Smooth muscle cell of the brain vasculature (primary cell): ENCODE measurements around the gene ARL8B.
"Not testable (repeated sequence)": the region's sequence is repeated elsewhere in the genome, so short reads cannot be mapped to it uniquely, and the experiment has no call there.

Experiments used
- DNase-seq: peaks from one replicate; pipeline ENCODE4 v3.0.0-alpha.2; 2012; ENCODE audit warnings: low read depth, low spot score

ARL8B gene

DNA sequence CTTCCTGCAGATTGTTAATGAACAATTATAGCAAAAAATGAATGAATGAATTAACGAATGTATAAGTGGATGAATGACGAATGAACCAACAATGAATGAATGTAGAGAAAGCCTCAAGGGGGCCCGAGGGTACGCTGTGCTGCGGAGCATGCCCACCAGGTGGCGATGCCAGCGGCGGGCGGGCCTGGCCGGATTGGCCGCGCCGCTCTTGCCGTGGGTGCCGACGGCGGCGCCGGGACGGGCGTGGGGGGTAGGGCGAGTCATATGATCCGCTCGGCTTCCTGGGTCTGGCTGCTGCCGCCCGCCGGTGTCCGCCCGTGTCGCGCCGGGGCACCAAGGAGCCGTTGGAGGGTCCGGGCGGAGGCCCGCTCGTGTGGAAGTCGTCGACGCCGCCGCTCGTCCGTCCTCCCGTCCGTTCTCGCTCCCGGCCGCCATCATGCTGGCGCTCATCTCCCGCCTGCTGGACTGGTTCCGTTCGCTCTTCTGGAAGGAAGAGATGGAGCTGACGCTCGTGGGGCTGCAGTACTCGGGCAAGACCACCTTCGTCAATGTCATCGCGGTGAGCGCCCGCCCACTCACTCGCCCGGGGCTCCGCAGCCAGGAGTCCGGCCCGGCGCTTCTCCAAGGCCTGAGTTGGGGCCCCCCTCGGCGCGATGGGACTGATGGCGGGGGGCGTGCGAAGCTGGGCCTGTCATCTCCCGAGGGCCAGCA, at the start of gene ARL8B:
Gene ARL8B, plus strand, starts transcription at position 263 of the 711 bp plus-strand sequence. Its CDS starts 174 bp downstream, at position 437.
- peak; percentile 67 for DNase-seq

DNA sequence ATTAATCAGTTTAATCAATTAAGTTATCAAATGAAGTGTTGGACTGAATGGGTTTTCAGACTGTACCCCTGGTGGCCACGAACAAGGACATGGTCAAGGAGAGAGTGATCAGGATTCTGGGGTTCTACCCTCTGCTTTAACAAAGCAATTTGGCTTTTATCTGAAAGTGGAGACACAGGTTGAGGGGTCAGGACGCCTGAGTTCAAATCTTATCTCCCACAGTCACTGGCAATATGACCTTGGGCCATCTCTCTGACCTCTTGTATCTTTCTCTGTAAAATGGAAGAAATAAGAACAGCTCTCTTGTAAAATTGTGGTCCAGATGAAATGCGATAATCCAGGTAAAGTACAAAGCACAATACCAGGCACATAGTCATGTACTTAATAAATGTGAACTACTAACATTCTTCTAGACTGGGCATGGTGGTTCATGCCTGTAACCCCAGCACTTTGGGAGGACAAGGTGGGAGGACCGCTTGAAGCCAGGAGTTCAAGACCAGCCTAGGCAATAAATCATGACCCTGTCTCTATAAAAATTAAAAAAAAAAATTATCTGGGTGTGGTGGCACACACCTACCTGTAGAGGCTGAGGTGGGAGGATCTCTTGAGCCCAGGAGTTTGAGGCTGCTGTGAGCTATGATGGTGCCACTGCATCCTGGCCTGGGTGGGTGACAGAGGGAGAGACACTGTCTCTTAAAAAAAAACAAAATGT, 48.6 kb upstream of the ARL8B start:
- no peak for DNase-seq

DNA sequence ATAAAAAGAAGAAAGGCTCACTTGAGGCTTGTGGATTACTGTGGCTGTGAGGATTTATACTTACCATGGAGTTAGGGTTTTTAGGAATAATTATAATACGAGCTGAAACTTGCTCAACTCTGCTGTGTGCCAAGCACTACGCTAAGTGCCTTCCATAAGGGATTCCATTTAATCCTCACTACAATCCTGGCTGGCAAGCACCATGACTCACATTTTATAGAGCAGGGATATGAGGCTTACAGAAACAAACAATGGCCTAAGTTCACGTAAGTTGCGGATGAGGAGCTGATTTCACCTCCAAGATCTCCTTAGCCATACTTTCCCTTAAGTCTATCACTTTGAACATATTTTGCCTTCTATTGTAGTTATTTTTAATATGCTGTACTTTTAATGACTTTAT, 43.9 kb upstream of the ARL8B start:
- DNase-seq: no peak

DNA sequence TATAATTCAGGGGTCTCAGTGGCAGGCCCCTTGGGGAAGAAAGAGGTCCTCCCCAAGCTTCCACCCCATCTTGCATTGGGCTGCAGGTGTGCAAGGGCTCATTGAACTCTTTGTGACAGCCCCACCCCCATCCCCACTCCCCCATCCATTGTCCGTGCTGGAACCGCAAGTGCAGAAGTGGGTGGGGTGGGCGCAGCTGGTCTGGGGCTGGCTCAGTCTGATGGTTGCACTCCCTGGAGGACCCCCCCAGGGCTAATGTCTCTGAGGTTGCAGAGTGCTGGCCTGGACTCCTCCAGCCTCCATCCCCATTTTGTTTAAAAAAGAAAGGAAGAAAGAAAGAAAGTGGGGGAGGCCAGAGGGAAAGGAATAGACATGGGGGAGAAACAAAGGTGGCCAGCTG, 42.3 kb upstream of the ARL8B start:
- DNase-seq: no peak

- no peak for DNase-seq
Observed at GRCh38 chr3:5080779-5081550, 41.1 kb upstream of the ARL8B start.

DNA sequence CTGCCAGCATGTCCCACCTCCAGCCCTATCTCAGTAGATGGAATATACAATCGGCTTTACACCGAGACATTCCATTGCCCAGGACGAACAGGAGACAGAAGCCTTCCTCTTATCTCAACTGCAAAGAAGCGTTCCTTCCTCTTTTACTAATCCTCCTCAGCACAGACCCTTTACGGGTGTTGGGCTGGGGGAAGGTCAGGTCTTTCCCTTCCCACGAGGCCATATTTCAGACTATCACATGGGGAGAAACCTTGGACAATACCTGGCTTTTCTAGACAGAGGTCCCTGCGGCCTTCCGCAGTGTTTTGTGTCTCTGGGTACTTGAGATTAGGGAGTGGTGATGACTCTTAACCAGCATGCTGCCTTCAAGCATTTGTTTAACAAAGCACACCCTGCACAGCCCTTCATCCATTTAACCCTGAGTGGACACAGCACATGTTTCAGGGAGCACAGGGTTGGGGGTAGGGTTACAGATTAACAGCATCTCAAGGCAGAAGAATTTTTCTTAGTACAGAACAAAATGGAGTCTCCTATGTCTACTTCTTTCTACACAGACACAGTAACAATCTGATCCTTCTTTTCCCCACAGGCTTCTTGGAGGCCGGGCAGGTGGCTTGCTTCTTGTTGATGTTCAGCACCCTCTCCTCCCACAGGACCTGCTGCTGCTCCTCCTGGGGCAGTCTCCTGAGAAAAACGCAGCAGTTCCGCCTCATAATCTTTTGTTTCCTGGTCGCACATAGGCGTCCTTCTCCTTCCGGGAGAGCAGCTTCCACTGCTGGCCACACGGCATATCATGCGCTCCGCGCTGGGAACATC, 39.9 kb upstream of the ARL8B start:
- DNase-seq: not testable (repeated sequence)

DNA sequence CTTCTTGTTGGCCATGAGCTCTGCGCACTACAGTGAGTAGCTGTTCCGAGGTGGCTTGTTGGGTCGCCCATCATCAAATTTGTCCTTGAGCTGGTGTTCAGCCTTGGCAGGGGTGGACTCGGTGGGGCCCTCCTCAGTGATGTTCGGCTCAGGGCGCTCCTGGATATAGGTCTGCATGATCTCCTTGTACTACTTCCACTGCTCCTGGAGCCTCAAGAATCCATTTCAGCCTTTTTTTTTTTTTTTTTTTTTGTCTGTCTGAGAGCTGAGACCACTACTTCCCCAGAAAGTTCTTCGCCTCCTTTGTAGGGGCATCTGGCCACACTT, 39.3 kb upstream of the ARL8B start:
- no peak for DNase-seq

- no peak for DNase-seq
Observed at GRCh38 chr3:5084224-5084623, 37.9 kb upstream of the ARL8B start.

GRCh38 chr3:5086708-5087107, 35.4 kb upstream of the ARL8B start:
- DNase-seq: no peak

DNA sequence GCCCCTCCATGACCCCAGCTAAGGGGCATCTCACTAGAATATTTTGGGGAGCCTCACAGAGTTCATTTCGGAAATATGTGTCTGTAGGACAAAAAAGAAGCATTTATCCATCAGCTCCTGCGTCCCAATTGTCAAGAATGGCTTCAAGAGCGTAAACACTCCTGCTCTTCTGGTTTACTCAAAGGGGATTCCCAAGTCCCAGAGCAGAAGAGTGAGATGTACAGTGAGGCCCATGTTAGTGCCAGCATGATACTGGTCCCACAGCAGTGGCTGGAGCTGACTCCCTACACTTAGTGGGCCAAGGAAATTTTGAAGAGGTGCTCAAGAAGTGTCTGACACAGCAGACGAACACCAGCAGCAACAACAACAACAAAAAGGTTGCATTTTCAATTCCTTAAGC, 34.9 kb upstream of the ARL8B start:
- DNase-seq: no peak

DNA sequence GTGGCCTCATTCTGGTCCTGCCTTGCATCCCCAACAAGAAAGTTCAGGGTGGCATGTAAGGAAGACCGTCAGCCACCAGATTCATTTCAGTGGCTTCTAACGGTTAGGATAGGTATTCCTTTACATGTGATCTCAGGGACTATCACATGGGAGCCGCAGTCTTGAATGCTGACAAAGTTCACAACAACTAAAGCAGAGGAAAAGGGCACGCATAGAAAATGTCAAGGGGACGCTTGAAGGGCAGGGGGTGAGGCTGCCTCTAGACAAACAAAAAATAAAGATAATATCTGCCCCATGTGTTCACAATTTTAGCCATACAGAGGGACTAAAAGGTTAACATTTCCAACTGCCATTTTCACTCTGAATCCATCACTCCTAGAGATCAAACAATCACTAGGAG, 31.9 kb upstream of the ARL8B start:
- DNase-seq: no peak

GRCh38 chr3:5092018-5092417, 30.1 kb upstream of the ARL8B start:
- no peak for DNase-seq

DNA sequence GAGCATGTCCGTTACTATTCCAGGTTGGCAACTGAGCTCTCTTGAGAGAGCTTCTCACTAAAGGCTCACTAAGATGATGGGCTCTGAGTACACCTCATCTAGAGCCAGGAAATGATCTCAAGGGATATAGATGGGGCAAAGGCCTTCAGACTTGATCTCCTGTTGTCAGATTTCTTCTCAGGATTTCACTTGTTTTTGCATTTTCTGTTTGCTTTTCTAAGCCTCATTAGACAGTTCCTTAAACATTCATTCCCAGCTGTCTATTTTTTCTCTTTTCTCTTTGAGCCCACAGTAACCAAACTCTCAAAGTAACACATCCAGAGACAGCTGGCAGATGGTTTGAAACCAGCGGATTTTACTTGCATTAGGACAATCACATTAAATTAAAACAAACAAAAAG, 28.4 kb upstream of the ARL8B start:
- no peak for DNase-seq

DNA sequence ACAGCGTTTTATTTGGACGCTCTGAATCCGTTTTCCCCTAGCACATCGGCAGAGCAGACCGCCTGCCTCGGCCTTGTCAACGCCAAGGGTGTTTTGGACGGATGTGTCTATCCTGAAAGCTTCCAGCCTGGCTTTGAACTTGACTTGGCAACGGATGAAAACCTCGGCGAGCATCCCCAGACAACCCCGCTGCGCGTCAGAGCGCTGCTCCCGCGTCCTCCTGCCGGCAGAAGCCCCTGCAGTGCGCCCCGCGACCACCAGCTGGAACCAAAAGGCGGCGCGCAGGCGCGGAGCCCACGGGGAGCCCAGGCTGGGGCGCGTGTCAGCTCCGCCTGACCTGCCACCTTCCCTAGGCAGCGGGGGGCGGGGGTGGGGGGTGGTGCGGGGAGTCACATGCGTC, 26.2 kb upstream of the ARL8B start:
- peak; percentile 39 for DNase-seq

DNA sequence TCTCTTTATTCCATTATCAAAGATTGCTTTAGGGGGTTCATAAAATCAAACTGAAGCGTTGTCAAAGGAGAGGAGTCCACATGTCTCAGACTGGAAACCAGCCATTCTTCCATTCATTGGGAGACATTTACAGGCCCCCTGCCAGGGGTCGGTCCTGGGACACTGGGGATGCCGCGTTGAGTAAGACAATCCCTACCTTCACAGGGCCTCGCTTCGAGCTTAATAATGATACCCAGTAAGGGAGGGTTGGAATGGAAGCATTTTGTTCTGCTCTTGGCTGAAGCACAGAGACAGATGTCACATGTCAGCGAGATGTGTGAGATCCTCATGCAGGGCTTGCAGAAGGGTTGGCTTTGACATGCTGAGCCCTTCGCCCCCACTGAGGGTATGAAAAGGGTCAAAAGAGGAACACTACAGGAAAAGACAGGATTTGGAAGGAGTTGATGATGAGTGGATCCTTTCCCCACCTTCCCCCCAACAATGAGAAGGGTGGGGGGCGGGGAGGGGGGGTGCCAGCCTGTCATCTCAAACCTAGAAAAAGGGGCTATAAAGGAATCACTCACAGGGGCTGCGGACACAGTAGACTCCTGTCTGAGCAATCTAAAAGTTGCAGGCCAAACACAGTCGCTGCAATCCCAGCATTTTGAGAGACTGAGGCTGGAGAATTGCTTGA, 25.6 kb upstream of the ARL8B start:
- DNase-seq: no peak

DNA sequence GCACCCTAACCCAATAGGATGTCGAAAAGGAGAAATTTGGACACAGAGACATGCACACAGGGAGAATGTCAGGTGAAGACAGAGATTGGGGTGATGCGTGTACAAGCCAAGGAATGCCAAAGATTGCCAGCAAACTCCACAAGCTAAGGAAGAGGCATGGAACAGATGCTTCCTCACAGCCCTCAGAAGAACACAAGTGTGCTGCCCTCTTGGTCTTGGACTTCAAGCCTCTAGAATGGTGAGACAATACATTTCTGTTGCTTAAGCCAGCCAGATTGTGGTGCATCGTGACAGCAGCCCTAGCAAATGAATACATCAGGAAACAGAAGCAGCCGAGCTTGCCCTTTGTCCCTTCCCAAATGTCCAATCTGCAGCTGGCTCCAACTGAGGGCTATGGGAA, 23.7 kb upstream of the ARL8B start:
- DNase-seq: no peak

- DNase-seq: no peak
Observed at GRCh38 chr3:5102532-5102931, 19.6 kb upstream of the ARL8B start.

DNA sequence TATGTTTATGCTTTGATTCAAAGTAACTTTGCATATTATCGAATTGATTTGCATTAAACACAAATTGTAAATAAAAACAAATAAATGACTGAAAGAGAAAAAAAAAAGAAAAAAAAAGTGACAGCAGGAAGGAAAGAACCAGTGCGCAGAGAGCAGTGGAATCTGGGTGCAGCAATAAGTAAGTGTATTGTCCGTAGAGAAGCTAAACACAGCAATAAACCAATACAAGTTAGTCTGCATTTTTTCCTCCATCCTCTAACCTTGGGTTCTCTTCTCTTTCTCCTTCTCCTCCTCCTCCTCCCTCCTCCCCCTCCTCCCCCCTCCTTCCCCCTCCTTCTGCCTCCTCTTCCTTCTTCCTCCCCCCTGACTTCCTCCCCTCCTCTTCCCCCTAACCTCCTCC, 18.3 kb upstream of the ARL8B start:
- no peak for DNase-seq

DNA sequence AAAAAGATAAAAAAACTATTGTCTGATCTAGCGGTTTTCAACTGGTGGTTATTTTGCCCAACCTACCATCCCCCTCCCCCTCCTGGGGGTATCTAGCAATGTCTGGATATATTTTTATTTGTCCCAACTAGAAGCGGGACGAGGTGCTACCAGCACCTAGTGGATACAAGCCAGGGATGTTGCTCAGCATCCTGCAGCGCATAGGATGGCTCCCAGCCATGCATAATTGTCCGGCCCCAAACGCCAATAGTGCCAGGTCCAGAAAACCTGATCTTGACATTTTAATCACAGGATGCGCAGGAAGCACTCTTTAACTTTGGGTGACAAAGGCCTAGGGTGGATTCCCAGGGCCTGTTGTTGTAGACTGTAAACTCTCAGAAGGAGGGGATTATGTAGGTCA, 17.0 kb upstream of the ARL8B start:
- DNase-seq: no peak

DNA sequence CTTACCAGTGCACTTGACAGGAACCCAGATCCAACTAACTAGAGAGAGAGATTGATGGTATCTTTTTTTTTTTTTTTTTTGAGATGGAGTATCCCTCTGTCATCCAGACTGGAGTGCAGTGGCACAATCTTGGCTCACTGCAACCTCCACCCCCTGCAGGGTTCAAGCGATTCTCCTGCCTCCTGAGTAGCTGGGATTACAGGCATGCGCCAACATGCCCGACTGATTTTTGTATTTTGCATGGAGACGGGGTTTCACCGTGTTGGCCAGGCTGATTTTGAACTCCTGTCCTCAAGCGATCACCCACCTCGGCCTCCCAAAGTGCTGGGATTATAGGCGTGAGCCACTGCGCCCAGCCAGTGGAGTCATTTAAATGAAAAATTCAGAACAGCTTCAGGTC, 15.7 kb upstream of the ARL8B start:
- DNase-seq: not testable (repeated sequence)

- DNase-seq: not testable (repeated sequence)
Observed at GRCh38 chr3:5106933-5107334, 15.2 kb upstream of the ARL8B start.
